Mammary epithelial cell (primary cell): ENCODE results near the gene EFNA4.
A peak's percentile ranks its signal among the peaks of the same experiment; 100 is the strongest.

Experiments used
- EZH2 ChIP-seq: IDR thresholded peaks from 2 replicates; pipeline ENCODE4 v1.6.1; 2012; ENCODE audit warnings: low read length, inconsistent platforms, borderline replicate concordance
- TF ChIP-seq, protein P1 (sequence below), 2 donors: IDR thresholded peaks in 1 of 2; conservative IDR thresholded peaks in 1 of 2; 2 replicates each; pipeline ENCODE4 v1.5.1; 2011 to 2012; ENCODE audit warnings: inconsistent platforms in 2 of 2, low read length in 2 of 2, mild to moderate bottlenecking in 2 of 2, control low read depth in 1 of 2, low read depth in 1 of 2; ENCODE audit not compliant: insufficient read depth in 1 of 2; ENCODE audit errors: extremely low read depth in 1 of 2

DNA sequence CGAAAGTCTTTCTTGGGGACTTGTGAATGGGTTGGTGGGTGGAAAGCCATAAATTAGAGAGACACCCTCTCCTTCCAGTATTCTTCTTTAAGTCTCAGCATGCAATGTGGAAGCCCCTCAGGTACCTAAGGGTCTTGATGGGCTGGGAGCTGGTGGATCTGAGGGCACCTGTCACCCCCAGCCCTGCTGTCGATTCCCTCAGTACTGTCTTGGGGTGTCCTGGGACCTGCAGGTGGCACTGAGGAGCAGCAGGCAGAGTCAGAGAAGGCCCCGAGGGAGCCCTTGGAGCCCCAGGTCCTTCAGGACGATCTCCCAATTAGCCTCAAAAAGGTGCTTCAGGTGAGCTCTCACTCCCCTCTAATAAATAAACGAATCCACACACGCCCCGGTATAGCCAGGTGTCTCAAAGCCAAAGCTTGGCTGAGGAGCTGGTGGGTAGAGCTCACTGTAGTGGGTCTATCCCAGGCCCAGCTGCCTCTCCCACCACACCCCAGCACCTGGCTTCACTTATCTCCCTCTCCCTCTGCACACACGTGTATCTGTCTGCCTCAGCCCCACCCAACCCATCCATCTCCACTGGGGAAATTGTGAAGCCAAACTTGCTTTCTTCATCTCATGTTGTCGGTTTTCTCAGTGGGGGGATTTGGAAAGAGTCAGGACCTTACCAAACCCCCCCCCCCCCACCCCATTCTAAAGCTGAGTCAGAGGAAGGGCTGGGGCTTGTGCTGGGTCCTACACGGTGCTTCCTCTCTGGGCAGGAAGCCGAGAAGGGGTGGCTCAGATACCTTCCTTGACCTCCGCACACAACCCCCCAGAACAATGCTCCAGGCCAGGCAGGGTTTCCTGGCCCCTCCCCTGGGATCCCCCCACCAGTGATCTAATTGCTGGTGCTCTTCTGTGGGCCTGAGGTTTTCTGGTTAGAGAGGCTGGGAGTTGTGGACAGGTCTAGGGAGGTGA, 10.8 kb upstream of the EFNA4 start:
- TF ChIP-seq, protein P1, sequence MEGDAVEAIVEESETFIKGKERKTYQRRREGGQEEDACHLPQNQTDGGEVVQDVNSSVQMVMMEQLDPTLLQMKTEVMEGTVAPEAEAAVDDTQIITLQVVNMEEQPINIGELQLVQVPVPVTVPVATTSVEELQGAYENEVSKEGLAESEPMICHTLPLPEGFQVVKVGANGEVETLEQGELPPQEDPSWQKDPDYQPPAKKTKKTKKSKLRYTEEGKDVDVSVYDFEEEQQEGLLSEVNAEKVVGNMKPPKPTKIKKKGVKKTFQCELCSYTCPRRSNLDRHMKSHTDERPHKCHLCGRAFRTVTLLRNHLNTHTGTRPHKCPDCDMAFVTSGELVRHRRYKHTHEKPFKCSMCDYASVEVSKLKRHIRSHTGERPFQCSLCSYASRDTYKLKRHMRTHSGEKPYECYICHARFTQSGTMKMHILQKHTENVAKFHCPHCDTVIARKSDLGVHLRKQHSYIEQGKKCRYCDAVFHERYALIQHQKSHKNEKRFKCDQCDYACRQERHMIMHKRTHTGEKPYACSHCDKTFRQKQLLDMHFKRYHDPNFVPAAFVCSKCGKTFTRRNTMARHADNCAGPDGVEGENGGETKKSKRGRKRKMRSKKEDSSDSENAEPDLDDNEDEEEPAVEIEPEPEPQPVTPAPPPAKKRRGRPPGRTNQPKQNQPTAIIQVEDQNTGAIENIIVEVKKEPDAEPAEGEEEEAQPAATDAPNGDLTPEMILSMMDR (conservative IDR thresholded peaks at IDR 0.05 in 1 of 2, IDR thresholded peaks at IDR 0.05 in 1 of 2; ENCODE audit: extremely low read depth in 1 of 2, insufficient read depth in 1 of 2, low read depth in 1 of 2, low read length in 2 of 2): peak; percentile 23 to 68
- TF ChIP-seq EZH2: no peak
